Stimulated activated CD8-positive, alpha-beta memory T cell treated with anti-CD3 and anti-CD28 coated beads, Interleukin-15, amount 100 ng/mL, for 24 hours (primary cell): Measurements from ENCODE around the gene C1orf105.

Experiments used
- DNase-seq: peaks from one replicate; pipeline ENCODE4 v3.0.0-alpha.2; 2020; ENCODE audit warnings: low read depth

Gene C1orf105

DNA sequence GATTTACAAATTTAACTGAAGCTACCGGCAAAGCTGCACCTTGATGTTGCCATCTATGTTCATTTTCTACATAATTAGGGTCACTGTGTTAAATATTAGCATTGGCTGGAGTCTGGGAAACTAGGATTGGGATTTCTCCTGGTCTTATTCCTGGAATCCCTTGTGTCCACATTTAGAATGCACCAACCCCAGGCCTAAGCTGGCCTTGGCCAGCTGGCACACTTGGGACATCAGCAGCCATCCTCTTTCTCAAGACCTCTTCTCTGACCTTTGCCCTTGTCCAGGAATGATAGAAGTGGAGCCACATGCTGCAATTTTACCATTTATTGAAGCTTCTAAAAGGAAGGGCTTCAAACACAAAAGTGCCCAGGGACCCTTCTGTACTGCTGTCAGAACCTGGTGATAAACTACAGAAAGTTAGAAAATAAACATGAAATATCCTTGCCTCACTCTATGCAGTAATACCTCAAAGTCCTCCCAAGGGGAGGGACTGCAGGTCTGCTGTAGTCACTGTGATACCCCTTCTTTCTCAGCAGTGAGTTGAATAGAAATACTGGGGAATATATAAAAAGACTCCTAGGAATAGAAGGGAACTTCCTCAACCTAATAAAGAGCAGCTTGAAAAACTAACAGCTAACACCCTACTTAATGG lies 37.1 kb downstream of the C1orf105 start:
- no peak for DNase-seq

- DNase-seq: no peak
These were observed 39.7 kb downstream of the C1orf105 start for GRCh38 chr1:172460177-172460576.

GRCh38 chr1:172460887-172461315 lies 40.4 kb downstream of the C1orf105 start:
- no peak for DNase-seq

DNA sequence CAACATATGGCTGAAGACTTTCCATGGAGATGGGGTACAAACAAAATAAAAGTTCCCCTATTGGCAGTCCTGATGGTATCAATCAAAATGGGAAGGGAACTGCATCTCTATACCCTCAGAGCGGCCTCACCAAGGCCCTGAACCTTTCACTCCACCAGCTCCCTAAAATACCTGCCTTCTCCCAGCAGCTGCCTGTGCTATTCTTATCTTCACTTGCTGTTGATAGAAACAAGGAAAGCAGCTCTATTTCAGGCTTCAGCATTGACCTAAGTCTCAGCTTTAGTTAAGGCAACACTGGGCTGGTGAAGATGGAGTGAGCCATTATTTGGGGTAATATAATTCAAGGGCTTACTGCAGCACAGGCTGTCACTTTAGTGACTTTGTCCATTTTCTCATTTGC lies 45.1 kb downstream of the C1orf105 start:
- DNase-seq: no peak

DNA sequence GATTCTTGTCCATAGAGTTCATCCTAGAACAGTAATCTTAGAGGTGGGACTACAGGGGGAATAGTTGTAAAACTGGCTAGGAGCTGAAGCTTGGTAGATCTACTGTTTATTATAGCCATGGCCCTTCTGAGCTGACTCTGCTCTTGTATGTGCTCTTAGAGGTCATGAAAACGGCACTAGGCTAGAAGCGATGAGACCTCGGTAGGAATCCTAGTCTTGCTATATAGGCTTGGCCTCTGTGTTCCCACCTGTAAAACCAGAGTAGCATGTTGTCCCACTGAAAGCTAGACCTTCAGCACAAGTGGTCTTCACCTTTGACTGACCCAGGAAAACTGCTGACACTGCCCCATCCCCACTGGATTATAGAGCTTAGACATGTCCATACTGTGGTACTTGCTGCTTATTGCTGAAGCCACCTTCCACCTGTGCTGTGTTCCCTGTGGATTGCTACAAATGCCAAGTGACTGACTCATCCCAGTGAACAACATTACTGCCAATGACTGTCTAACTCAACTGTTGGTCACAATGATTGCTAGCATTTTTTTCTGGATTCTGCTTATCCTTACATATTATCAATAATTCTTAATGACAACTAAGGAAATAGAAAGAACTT lies 46.4 kb downstream of the C1orf105 start:
- no peak for DNase-seq

GRCh38 chr1:172467446-172467845 lies 47.0 kb downstream of the C1orf105 start:
- no peak for DNase-seq

DNA sequence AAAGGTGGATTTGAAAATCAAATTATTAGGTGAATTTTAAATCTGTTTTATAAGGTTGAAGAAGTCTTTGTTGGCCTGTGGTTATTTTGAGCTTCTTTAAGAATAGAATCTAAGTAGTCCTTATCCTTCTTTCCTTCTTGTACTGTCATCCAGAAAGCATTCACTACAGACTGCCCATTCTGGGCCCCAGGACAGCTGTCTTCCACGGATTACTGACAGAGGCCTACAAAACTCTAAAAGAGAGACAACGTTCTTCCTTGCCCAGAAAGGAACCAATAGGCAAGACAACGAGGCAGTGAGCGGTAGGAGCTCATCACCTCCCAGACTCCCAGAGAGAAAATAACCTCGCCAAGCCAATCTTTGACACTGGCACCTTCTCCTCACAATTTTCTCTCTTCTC lies 47.8 kb downstream of the C1orf105 start:
- no peak for DNase-seq

DNA sequence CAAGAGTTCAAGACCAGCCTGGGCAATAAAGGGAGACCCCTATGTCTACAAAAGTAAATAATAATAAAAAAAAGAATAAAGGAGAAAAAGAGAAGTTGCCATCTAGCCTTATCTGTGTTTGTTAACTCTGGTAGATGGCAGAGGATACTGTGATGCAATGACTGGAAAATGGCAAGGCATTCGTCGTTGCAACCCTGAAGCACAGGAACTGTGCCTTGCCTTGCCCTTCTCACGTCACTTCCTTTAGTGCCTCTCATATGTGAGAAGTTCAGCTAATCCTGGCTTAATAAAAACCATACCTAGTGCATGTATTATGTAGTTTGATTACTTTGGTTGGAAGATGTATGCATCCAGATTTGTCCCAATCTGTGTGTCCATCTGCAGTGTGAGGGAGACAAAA lies 49.2 kb downstream of the C1orf105 start:
- DNase-seq: no peak

DNA sequence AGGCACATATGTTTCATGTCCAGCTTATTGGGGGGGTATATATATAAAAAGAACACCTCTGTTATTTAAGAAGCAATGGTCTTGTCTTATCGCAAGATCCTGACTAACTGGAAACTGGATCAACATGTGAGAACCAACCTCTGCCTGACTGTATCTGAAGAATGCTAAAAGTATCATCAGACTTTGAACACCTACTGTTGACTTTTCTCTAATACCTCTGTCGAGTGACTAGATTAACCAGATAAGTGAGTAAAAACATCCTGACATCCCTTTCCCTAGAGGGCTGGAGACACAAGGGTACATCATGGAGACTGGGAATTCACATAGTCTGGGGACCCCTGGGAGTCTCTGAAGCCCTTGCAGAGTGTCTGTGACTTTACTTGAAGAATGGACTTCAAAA lies 49.7 kb downstream of the C1orf105 start:
- DNase-seq: no peak

DNA sequence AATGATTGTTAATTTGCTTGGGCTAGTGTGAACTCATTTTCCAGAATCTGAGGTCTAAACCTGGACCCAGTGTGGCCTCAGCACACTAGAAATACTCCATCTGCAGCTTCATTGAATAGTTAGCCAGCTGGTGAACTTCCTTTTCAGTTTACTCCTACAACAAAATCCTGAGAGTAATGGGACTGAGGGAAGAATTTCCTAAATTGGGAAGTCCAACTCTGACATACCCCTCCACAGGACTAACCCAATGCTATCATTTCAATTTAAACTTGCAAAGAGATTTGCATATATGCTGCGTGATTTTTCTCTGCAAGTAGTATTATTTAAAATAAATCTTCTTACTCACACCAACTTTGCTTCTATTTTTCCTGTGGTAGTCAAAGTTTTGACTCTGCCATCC lies 51.2 kb downstream of the C1orf105 start:
- no peak for DNase-seq

GRCh38 chr1:172472495-172472894 lies 52.0 kb downstream of the C1orf105 start:
- no peak for DNase-seq

- DNase-seq: no peak
These were observed 52.8 kb downstream of the C1orf105 start for GRCh38 chr1:172473302-172473701.

DNA sequence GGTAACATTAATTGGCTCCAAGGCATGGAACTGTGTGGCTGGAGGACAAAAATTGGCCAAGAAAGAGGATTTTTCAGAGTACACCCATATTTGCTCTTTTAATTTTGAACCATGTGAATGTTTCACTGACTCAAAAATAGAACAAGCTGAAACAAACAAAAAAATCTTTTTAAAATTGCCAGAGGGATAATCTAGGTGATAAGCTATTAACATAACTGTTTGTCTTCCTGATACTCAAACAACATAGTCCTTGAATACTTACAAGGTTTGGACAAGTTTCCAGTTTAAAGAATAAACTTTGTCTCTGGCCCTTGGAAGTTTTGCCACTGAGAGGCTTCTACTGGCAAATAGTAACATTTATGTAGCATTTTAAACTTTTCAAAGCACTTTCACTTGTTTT lies 53.4 kb downstream of the C1orf105 start:
- DNase-seq: no peak

GRCh38 chr1:172476218-172476811 lies 55.8 kb downstream of the C1orf105 start:
- no peak for DNase-seq

DNA sequence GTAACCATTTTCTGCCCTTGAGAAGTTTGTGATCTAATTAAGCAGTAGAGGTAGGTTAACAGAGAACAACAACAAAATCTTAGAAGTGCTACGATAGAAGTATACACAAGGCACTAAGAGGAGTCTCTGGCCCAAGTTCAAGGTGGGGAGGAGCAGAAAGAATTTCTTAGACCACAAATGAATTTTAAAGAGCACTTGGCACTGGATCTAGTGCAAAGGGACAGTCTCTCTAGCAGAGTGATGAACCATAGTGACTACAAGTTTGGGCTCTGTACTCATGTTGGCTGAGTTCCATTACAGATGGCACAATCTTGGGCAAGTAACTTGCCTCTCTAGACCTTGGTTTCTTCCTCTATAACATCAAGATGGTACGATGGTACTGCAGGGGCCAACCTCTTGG lies 56.7 kb downstream of the C1orf105 start:
- DNase-seq: no peak

- DNase-seq: no peak
These were observed 57.3 kb downstream of the C1orf105 start for GRCh38 chr1:172477741-172478140.

GRCh38 chr1:172478485-172478884 lies 58.0 kb downstream of the C1orf105 start:
- no peak for DNase-seq

- no peak for DNase-seq
These were observed 59.9 kb downstream of the C1orf105 start for GRCh38 chr1:172480431-172480830.

GRCh38 chr1:172482044-172482443 lies 61.6 kb downstream of the C1orf105 start:
- DNase-seq: no peak

- DNase-seq: no peak
These were observed 63.0 kb downstream of the C1orf105 start for GRCh38 chr1:172483448-172483847.

DNA sequence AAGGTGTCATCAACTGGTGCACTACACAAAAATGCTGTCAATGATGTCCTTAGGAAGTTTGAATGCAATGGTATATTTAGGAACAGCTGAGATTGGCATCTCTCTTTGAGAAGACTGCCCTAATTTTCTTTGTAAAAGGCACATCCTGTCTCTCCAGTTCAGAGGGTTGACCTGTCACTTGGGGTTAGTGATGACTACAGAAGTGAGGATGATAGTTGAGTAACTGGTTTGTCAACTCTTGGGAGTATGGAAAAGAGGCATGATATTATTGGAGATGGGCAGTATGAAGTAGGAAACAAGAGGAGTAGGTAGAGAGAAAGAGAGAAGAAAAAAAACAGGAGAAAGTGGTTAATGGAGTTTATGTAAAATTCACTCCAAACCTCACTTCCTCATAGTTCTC lies 63.8 kb downstream of the C1orf105 start:
- DNase-seq: no peak

DNA sequence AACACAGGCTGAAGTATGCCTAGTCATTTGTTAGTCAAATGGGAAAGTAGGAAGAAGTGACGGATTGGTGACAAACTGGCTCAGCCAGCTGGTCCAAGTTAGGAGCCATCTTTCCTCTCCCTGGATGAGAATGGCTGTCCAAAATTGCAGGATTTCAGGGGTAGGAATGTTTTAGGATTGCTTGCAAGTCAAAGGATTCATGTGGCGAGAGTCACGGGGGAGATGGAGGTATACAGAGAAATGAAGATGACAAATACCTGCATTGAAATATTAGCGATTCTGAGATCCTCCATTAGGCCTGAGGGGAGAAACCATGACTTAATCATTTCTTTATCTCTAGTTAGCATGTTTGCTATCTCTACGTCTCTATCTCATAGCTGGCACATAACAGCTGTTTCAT lies 65.1 kb downstream of the C1orf105 start:
- DNase-seq: no peak

DNA sequence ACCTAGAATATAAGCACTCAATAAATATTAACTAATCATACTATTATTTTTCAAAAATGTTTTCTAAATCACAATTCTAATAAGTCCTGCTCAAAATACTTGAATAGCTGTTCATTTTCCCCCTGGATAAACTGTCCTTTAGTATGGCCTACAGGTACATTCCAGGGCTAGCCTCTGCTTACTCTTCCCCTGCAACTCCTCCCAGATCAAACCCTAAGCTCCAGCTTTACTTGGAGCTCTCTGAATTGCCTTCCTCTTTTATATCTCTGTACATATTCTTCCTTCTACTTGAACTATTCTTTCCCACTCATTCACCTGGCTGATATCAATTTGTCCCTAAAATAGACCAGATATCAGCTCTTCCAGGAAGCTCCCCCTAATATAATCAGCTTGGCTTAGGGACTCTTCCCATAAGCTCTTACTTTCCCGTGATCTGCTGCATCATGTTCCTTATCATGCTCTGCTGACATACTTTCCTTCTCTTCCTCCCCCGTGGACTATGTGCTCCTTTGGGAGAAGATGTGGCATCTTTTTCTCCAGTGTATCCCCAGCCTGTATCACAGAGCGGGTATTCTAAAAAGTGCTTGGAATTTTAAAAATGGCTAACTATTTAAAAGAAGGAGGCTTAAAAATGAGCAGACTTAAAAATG lies 66.4 kb downstream of the C1orf105 start:
- DNase-seq: no peak
